OCI-LY1 (cell line): ENCODE measurements around the gene SLC27A1.

Experiments
- EZH2 ChIP-seq: fragments of 200-600 bp; sonication (generic), shearing (Covaris generic); IDR thresholded peaks from 2 replicates; pipeline ENCODE4 v1.8.0; 2017; ENCODE audit warnings: borderline replicate concordance, mixed run types, mild to moderate bottlenecking, antibody characterized with exemption, low read length, moderate library complexity, mixed read lengths
- TF ChIP-seq, protein P1 (sequence below): fragments of 200-600 bp; sonication (generic), shearing (Covaris generic); IDR thresholded peaks from 2 replicates; pipeline ENCODE4 v1.5.1; 2017; ENCODE audit warnings: mild to moderate bottlenecking, antibody characterized with exemption, low read length, moderate library complexity, mixed read lengths

DNA sequence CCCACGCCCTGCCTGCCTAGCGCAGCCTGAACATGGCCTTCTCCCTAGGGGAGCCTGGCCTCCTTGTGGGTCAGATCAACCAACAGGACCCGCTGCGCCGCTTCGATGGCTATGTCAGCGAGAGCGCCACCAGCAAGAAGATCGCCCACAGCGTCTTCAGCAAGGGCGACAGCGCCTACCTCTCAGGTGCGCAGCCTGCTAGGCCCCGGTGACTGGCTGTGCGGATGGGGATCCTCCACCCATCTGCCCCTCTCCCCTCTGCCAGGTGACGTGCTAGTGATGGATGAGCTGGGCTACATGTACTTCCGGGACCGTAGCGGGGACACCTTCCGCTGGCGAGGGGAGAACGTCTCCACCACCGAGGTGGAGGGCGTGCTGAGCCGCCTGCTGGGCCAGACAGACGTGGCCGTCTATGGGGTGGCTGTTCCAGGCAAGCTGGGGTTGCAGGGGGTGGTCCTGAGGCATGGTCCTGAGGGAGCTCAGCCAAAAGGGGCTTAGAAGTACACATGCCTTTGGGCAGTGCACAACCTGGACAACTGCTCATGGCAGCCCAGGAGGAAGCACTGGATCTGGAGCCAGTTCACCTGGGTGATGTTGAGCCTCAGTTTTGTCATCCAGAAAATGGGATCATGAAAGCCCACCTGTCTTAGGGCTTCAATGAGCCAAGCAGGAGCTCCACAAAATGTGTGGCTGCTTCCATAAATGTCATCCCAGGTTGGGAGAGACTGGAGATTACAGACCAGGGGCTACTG is 30.3 kb downstream of the SLC27A1 start:
- TF ChIP-seq EZH2 = no peak
- TF ChIP-seq, protein P1, sequence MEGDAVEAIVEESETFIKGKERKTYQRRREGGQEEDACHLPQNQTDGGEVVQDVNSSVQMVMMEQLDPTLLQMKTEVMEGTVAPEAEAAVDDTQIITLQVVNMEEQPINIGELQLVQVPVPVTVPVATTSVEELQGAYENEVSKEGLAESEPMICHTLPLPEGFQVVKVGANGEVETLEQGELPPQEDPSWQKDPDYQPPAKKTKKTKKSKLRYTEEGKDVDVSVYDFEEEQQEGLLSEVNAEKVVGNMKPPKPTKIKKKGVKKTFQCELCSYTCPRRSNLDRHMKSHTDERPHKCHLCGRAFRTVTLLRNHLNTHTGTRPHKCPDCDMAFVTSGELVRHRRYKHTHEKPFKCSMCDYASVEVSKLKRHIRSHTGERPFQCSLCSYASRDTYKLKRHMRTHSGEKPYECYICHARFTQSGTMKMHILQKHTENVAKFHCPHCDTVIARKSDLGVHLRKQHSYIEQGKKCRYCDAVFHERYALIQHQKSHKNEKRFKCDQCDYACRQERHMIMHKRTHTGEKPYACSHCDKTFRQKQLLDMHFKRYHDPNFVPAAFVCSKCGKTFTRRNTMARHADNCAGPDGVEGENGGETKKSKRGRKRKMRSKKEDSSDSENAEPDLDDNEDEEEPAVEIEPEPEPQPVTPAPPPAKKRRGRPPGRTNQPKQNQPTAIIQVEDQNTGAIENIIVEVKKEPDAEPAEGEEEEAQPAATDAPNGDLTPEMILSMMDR = no peak
